H1 (cell line): ENCODE measurements around the gene PPP1R27. TPM values are rescaled to one million over a fixed set of nuclear protein-coding genes. Genes with fewer than 3 reads are reported as not detected.

Source experiments
- CBX8 ChIP-seq: fragments of 300-800, 300-1000 bp; sonication (generic); IDR thresholded peaks from 2 replicates; pipeline ENCODE4 v1.7.1; 2016; ENCODE audit warnings: low read depth, low read length, borderline replicate concordance
- CHD2 ChIP-seq: IDR thresholded peaks from 2 replicates; pipeline ENCODE4 v1.6.1; 2012; ENCODE audit warnings: low read length, improper control_type of control experiment
- CREB1 ChIP-seq: IDR thresholded peaks from 2 replicates; pipeline ENCODE4 v1.6.1; 2012; ENCODE audit warnings: inconsistent platforms
- EP300 ChIP-seq, 2 experiments: IDR thresholded peaks; 1 replicate in 1 of 2; 2 replicates in 1 of 2; pipeline ENCODE4 v1.6.1; 2011 to 2012; ENCODE audit warnings: low read depth in 2 of 2, low read length in 2 of 2, mild to moderate bottlenecking in 2 of 2, borderline replicate concordance in 1 of 2, inconsistent platforms in 1 of 2, moderate library complexity in 1 of 2
- JUN ChIP-seq: IDR thresholded peaks from 2 replicates; pipeline ENCODE4 v1.6.1; 2011; ENCODE audit warnings: low read depth, mild to moderate bottlenecking, improper control_type of control experiment, low read length
- NRF1 ChIP-seq: IDR thresholded peaks from 2 replicates; pipeline ENCODE4 v1.6.1; 2011; ENCODE audit warnings: mild to moderate bottlenecking, low read depth, low read length, improper control_type of control experiment
- RAD21 ChIP-seq, 2 experiments: IDR thresholded peaks in 1 of 2; conservative IDR thresholded peaks in 1 of 2; 2 replicates each; pipeline ENCODE4 v1.6.1; 2011; ENCODE audit warnings: low read depth in 2 of 2, low read length in 2 of 2, improper control_type of control experiment in 1 of 2, inconsistent platforms in 1 of 2, mild to moderate bottlenecking in 1 of 2, moderate library complexity in 1 of 2
- RBBP5 ChIP-seq: IDR thresholded peaks from 2 replicates; pipeline ENCODE4 v1.7.1; 2012; ENCODE audit warnings: low read depth, mild to moderate bottlenecking, inconsistent platforms, low read length, moderate library complexity, borderline replicate concordance
- RFX5 ChIP-seq: IDR thresholded peaks from 2 replicates; pipeline ENCODE4 v1.6.1; 2011; ENCODE audit warnings: low read depth, low read length, improper control_type of control experiment, borderline replicate concordance
- RXRA ChIP-seq: IDR thresholded peaks from 2 replicates; pipeline ENCODE4 v1.6.1; 2011; ENCODE audit warnings: low read depth, mild to moderate bottlenecking, low read length, moderate library complexity; ENCODE audit not compliant: insufficient read depth
- ZNF274 ChIP-seq: IDR thresholded peaks from 2 replicates; pipeline ENCODE4 v1.7.0; 2012; ENCODE audit warnings: low read length, borderline replicate concordance; ENCODE audit errors: extremely low read depth
- polyA plus RNA-seq, 7 experiments: library from polyadenylated mRNA; depleted of rRNA in 3 of 7; stranded (reverse) in 5 of 7; unstranded in 2 of 7; fragments of >200 nt in 5 of 7; fragments of 200-250 nt in 2 of 7; gene quantifications; 1 replicate in 5 of 7; 2 replicates in 1 of 7; 4 replicates in 1 of 7; pipeline versions ENCODE4 v1.2.1 to v1.2.3, GENCODE V29; 2011 to 2013; ENCODE audit warnings: missing spikeins in 2 of 7, mixed read lengths in 2 of 7
- total RNA-seq: library from RNA; stranded (reverse); fragmentation: NEBNext Ultra II Directional; extraction: Animal tissue kit (Norgen Biotek cat#: 25700); gene quantifications from 2 replicates; pipeline ENCODE4 v1.2.1, GENCODE V29; 2021

The PPP1R27 gene
- total and polyA plus RNA-seq, 2 of the 8 experiments (the other 6 are each of a cell fraction or from before 2014, with no cell fraction given): 0.27 TPM; not detected in 1

DNA sequence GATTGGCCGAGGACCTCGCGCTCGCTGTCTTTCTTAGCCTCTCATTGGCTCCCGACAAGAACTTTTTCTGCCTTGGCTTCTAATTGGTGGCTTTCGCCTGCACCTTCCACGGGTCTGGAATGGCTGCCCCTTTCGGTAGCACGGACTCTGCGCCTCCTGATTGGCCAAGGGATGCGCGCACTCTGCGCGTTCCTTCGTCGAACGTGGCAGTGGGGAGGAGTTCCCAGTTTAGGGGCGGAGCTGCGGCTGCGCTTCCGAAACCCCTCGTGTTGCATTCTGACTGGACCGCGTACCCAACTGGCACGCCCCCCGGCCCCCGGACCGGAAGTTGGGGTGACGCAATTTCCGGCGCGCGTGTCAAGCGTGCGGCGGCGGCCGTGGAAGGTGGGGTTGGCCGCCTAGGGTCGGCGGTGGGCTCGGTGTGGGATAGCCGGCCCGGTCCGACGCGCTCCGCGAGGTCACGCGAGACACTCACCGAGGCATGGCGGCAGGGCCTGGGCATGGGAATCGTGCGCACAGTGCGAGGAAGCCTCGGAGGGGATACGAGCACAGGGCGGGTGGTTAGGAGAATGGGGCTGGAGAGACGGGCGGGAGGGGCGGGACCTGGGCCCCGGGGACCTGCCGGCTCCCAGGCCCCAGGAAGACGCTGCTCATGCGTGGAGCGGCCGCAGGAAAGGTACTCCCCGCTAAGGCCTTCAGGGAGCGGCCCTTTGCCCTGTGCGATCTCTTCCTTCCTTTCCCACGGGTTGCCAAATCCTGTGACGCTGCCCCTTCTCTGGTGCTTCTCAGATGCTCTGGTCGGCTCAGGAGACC lies 26.1 kb upstream of the PPP1R27 start (continued):
- TF ChIP-seq RBBP5 (no peak), RXRA (no peak), JUN (no peak), EP300 (IDR thresholded peaks at IDR 0.05; ENCODE audit: borderline replicate concordance in 1 of 2, low read depth in 2 of 2, low read length in 2 of 2) (no peak), RFX5 (no peak), CREB1 (peak; percentile 91), ZNF274 (no peak), NRF1 (peak; percentile 64), CHD2 (peak; percentile 97), RAD21 (IDR thresholded peaks at IDR 0.05 in 1 of 2, conservative IDR thresholded peaks at IDR 0.05 in 1 of 2; ENCODE audit: low read depth in 2 of 2, low read length in 2 of 2) (no peak), CBX8 (no peak)
